HG03108 (cell line): ENCODE results near the gene HLF.

Experiments
- ATAC-seq: cut with Tn5 transposase; IDR thresholded peaks from one replicate; pipeline ENCODE4 v1.9.1; 2021; ENCODE audit warnings: moderate library complexity; ENCODE audit not compliant: unreplicated experiment

Gene HLF

GRCh38 chr17:55273579-55274354, 9.0 kb downstream of the HLF start:
- ATAC-seq = no peak

GRCh38 chr17:55274355-55275255, 9.8 kb downstream of the HLF start:
- no peak for ATAC-seq

GRCh38 chr17:55275894-55276804, 11.4 kb downstream of the HLF start:
- no peak for ATAC-seq

GRCh38 chr17:55278173-55278961, 13.6 kb downstream of the HLF start:
- ATAC-seq = no peak

GRCh38 chr17:55279203-55279602, 14.4 kb downstream of the HLF start:
- no peak for ATAC-seq

GRCh38 chr17:55279788-55280187, 15.0 kb downstream of the HLF start:
- ATAC-seq = no peak

GRCh38 chr17:55280212-55280611, 15.5 kb downstream of the HLF start:
- ATAC-seq = no peak

GRCh38 chr17:55281649-55282378, 17.1 kb downstream of the HLF start:
- no peak for ATAC-seq

- no peak for ATAC-seq
Measured at GRCh38 chr17:55282379-55282702, 17.6 kb downstream of the HLF start.

GRCh38 chr17:55282741-55283140, 18.0 kb downstream of the HLF start:
- ATAC-seq = no peak

- no peak for ATAC-seq
Measured at GRCh38 chr17:55283256-55283965, 18.7 kb downstream of the HLF start.

- no peak for ATAC-seq
Measured at GRCh38 chr17:55284001-55284884, 19.5 kb downstream of the HLF start.

GRCh38 chr17:55284944-55285339, 20.2 kb downstream of the HLF start:
- ATAC-seq = no peak

- no peak for ATAC-seq
Measured at GRCh38 chr17:55285340-55286301, 20.9 kb downstream of the HLF start.

GRCh38 chr17:55286681-55287589, 22.2 kb downstream of the HLF start:
- no peak for ATAC-seq
